ENCODE measurements around the gene HCFC1.
A peak's percentile ranks its signal among the peaks of the same experiment; 100 is the strongest.

Gene HCFC1

DNA sequence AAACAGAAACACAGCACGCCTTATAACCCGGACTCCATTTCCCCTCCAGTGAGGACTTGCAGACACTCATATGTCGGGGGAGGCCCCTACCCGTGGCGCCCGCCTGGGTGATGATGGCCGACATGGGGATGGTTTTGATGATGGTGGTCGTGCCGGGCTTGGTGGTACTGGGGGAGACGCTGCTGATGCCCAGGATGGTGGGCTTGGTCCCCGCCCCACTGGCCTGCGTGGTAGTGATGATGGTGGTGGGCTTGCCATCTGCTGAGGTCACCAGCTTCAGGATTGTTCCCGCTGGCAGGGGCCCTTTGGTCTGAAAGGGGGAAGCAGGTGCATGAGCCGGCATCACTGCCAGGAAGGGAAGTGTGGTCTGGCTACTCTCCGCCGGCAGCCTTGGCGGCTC lies 14.4 kb downstream of the HCFC1 start:
- DNase-seq, result no peak

DNA sequence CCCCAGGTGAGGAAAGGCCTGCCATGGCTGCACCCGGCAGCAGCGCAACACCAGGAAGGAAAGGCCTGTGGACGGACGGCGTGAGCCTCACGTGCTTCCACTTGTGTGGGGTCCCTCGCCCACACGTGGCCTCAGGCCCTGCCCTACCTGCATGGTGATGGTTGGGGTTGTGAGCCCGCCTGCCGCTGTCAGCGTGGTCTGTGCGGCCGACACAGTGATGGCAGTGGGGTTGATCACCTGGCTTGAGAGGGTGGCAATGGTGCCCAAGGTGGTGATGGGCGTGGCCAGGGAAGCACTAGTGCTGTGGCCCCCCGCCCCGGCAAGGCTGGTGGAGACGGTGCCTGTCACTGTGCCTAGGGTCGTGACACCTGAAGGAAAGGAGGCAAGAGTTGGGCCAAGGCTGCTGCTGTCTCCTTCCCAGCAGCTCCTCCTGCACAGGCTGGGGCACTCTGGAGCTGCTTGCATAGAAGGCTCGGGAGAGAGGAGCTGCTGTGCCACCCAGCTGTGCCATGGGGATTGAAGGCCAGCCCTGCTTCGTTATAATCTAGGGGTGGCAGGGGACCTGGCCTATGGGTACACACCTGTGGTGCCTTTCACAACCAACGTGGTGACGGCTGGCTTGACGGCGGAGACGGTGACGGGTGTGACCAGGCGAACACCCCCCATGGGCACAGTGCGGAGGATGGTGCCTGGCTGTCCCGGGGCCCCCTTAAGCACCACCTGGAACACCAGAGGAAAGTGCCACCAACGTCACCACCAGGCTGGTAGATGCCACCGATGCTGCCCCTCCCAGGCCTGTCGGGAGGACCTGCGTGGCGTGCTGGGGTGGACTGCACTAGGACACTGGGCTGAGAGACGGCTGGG lies 15.3 kb downstream of the HCFC1 start:
- no peak for DNase-seq

DNA sequence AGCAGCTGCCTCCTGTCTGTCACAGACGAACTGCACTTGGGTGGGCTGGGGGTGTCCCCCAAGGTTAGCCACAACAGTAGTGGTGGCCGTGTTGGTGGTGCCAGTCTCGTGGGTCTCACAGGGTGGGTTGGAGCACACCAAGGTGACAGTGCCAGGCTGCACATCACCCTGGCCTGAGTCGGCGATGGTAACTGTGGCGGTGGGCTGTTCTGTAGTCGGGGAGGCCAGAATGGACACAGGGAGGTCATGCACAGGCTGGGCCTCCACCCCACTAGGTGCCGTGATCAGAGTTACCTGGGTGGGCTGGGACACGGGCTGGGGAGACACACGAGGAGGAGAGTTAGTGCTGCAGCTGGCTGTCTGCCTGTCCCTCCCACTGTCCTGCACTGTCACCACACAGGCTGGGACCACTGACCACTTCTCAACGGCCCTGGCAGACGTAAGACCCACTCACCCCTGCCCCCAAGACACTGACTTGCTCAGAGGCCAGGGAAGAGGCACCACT lies 16.3 kb downstream of the HCFC1 start:
- no peak for DNase-seq

DNA sequence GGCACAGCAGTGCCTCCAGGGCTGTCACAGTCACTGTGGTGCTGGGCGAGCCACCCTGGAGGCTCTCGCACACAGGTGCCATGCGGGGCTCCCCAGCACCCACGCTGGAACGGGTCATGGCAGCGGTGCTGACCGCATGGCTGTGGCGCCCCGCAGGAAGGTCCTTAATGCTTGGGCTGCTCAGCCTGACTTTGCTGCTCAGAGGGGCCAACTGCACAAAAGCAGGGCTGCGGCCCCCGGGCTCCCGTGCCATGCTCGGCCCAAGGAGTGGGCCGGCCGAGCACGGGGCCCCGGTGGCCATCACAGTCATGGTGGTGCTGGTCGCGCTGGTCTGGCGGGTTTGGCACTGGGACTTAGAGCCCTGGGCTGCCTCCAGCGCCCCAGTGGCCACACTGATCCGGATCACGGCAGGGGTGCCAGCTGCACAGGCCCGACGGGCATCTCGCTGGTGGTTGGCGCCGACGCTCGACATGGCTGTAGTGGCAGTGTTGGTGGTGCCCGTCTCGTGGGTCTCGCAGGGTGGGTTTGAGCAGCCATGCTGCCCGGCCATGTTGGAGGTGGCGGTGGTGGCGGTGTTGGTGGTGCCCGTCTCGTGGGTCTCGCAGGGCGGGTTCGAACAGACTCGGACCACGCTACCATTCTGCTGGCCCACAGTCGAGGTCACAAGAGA lies 16.9 kb downstream of the HCFC1 start:
- no peak for DNase-seq

DNA sequence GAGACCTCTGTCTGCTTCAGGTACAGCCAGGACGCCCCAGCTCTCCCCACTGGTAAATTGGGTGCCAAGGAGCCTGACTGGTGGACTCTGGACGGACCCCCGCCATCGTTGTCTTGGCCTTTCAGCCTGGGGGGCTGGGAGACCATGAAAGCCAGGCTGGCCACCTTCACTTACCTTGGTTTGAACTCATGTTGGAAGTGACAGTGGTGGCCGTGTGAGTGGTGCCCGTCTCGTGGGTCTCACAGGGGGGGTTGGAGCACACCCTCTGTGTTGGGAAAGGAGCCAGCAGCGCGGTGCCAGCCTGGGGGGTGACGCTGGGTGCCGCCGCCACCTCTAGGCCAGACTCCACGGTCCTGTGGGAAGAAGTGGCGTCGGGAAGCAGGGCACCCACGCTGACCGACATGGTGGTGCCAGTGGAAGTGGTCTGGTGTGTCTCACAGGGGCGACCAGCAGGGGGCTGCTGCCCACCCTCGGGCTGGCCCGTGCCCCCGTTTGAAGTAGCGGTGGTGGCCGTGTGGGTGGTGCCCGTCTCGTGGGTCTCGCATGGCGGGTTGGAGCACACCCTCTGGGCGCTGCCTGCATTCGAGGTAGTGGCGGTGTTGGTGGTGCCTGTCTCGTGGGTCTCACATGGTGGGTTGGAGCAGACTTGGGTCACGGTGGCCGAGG lies 17.6 kb downstream of the HCFC1 start:
- DNase-seq, result no peak

DNA sequence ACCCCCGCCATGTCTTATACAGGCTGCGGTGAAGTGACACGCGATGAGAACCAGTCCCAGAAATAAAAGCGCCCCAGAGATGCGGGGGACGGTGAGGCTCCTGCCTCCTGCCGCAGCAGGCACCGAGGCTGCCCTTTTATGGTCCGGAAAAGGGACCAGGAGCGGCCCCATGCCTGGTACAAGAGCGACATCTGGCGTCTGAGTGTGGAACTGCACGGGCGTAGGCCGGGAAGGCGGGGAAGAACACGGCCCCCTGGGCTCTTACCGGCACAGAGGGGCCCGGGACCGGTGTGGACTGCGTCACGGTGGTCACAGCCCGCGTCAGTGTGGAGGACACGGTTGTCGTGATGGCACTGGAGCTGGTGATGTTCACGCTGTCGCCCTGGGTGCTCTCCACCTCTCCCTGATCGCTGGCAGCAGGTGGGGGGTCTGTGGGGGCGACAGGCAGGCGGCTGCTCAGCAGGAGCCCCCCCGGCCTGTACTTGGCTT lies 18.2 kb downstream of the HCFC1 start:
- peak; percentile 58 for DNase-seq

DNA sequence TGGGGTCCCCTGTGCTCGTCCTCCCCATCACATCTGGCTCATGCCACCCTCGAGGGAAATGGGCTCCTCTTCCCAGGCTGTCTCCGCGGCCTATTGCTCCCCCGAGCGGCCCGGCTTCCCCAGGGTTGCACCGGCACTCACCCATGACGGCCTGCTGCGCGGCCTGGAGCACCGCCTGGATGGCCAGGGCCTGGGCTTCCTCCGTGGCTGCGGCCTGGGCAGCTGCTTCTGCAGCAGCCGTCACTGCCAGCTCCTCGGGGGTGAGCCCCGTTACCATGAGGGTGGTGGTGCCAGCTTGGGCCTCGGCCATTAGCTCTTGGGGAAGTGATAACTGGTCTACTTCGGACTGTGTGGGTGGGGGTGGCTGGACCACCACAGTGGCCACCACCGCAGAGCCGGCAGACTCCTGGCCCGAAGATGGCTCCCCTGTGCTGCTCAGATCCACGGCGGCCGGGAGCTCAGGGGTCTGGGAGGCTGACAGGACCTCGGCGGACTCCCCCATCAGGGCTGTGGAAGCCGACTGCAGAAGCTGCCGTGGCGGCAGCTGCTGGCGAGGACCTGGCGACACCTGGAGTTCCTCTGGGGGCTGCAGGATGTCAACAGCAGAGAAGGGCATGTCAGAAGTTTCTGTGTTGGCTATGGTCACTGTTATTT lies 19.1 kb downstream of the HCFC1 start:
- no peak for DNase-seq

DNA sequence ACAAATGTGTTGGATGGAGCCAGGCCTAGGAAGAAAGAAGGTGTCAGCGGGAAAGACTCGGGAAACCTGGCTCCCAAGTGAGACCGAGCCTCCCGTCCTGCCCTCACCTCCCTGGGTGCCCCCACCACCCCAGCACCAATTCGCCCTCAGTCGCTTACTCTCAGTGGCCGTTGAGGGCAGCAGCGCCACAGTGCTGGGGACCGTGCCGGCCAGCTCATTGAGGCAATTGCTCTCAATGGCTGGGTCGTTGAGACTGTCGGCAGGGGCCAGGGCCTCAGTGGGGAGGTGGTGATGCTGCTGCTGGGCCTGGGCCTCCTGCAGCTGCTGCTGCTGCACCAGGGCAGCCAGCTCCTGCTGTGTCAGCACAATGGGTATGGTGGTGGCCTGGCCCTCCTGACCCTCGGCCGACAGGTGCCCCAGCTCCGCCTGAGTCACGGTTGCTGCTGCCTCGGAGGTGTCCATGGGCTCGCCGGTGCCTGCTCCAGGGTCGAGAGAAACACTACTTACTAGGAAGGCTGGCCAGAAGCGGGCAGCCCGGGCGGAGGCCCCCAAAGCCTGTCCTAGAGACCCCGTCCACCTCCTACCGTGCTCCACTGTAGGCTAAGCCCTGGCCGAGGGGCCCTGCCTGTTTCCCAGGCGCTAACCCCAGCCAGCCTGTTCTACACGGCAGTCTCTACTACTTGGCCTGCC lies 19.8 kb downstream of the HCFC1 start:
- no peak for DNase-seq

DNA sequence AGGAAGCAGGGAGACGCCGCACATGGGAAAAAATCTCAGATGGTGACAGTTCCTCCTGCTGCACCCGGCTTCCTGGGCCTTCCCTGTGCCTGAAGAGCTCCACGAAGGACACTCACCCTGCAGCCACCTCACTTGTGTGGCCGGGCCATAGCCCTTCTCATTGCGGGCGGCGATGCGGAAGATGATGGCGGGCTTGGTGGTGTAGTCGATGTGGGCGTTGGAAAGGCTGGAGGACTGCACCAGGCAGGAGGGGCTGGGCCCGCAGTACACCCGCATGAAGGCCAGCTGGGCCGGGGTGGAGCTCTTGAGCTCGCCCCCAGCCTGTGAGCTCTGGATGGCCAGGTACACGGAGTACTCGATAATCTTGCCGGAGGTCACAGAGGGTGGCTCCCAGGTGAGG lies 21.5 kb downstream of the HCFC1 start:
- no peak for DNase-seq

DNA sequence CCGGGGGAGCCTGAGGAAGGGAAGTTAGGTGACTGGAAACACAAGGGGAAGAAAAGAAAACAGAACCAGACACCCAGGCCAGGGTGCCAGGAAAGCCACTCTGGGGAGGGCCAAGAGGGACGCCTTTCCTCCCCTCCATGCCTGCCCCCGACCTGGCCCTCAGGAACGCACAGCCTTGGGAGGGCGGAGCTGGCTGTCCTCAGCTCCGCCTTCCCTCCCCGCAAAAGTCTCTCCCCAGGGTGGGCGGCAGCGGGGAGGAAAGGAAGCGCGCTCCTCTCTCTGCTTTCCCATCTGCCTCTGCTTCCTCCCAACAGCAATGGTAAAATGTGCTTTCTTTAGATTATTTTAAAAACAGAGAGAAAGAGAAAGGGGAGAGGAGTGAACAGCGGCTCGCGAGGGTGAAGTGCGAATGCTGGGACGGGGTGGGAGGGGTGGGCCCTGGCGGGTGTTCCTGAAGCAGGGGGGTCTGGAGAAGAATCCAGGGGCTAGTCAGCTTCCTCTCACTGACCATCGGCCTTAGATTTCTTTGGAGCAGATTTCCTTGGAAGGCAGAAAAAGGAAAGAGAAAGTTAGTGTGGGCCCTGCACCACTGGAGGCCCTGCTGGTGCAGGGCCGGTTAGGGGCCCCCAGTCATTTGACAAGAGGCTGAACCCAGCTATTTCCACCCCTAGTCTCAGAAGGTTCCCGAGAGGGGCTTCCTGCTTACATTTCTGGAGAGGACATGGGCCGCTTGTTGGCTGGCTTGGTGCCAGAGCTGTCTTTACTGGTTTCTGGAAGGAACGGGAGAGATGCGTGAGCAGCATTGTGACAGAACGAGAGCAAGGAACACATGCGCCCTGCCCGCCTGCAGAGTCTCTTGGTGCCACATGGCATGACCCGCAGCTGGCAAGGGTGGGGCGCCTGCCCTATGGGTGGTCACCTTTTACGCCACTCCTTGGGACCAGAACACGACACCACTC lies 22.5 kb downstream of the HCFC1 start:
- peak; percentile 21 for DNase-seq

DNA sequence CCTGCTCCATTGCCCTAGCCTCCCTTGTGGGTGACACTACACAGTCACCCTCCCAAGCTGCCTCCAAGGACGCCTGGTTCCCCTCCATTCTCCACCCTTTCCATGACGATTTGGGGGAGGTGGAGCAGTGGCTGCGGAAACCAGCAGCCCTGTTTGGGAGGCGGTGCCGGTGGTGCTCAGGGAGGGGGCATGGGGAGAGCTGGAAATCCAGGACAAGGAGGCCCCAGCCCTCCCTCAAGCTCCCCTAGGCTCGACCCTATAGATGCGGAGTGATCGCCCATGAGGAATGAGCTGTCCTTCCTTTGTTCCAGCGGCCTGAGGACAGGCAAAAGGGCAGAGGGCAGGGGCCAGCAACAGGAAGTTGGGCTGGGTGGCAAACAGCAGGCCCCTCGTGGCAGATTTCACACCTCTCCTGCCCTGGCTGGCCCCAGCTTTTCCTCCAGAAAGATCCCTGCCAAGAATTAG lies 23.6 kb downstream of the HCFC1 start:
- DNase-seq, result no peak

DNA sequence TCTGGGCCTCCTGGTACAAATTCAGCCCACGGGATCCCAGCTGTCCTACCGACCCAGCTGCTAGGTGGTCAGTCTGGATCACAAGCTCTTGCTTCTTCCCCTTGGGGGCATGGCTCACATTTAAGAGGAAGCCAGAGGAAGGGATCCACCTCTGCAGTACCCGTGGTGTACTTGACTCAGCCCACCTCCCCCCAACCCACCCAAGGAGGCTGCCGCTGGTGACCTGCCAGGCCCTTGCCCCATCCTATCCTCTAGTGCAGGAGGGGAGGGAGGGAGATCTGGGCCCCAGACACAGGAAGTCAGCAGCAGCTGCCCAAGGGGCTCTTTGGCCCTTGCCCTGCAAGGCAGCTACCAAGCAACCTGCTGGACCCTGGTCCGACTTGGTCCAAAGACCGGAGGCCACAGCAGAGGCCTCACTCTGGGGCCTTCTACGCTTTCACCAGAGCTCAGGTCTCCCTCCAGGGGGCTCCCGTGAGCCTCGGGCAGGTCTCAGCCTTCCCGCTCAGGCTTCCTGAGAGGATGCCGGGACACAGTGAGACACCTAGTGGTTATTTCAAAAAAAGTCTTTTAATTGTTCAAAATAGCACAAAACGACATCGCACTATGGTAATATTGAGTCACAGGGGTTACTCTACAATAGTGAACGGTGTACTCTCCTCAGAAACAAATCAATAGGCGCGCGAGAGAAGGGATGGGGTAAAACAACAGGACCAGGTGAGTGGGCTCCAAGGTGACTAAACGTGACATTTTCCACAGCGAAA lies 24.4 kb downstream of the HCFC1 start:
- peak; percentile 41 for DNase-seq

DNA sequence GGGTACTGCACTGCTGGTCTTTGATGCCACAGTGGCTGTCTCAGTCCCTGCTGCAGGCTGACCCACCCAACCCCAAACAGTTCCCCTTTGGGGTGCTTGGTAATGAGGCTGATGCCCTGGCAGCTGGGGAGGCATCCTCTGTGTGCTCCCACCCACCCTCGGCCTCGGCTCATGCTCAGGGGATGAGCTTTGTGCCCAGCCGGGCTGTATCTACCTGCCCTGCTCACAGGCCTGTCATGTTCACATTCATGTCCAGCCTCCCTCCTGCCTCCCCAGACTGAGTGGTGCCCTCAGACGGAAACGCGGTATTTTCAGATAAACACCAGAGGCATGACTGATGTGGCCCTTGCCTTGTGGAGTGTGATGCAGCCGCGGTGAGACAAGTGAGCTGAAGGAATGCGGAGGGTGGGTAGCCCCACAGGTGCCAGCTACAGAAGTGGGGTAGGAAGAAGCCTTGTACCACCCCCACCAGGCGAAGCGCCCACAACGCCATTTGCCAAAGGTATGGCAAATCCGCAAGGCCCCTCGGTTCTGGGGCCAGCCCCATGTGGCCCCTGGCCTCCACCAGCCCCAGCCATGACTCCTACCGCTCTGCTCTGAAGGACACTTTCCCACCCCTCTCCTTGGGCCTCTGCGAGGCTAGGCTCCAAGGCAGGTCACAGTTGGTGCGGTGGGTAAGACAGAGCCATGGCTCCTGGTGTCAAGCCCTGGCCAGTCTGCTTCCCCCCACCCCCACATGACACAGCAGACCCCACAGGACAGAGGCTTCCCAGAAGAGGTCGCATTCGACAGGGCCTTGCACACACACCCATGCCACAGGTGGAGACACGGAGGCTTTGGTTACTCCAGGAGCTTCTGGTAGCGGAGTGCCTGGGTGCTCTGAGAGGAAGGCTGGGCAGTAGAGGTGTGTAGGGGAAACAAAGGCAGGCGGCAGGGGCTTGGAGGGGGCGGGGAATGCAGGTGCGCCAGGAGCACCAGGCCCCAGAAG lies 25.4 kb downstream of the HCFC1 start:
- DNase-seq, result no peak

DNA sequence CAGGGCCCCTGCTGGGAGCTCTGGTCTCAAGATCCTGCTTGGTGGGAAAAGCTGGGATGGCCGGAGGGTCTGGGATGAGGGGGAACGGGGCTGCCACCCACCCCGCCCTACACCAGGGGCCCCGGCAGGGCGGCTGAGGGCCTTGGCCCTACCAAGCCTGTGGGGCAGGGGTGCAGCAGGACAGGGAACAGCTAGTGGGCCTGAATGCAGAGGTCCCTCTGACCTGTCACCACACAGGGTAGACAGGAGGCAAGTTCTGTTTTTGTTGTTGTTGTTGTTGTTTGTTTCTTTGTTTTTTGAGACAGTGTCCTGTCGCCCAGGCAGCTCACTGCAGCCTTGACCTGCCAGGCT lies 26.8 kb downstream of the HCFC1 start:
- no peak for DNase-seq

DNA sequence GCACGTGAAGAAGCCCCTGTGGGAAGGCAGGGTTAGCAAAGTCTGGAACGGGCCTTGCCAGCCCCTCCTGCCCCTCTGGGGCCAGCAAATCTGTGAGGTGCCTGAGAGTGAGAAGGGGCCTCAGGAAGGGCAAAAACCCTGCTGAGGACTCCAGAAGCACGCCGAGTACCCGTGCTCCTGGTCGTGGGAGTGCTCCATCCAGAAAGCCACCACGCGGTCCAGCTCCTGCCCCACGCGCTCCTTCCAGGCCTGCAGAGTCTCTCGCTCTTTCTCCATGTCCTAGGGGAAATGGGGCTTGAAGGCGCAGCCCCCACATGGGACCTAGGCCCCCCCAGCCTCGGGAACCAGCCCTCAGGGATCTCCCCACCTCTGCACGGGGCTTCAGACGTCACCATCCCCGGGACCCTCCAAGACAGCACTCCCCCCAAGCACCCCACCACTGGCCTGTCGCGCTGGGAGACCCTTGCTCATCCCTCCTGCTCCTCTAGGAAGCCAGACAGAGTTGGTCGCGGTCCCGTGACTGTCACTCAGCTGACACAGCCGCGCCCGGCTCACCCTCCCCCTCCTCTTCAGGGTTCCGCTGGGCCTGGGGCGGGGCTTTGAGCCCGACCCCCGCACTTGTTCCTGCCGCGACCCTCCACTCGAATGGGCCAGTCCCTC lies 27.3 kb downstream of the HCFC1 start, which contains the start of gene RENBP:
RENBP (minus strand) TSS at position 504 of the 660 bp plus-strand sequence; CDS start at position 471, 33 bp downstream.
- DNase-seq, result no peak

DNA sequence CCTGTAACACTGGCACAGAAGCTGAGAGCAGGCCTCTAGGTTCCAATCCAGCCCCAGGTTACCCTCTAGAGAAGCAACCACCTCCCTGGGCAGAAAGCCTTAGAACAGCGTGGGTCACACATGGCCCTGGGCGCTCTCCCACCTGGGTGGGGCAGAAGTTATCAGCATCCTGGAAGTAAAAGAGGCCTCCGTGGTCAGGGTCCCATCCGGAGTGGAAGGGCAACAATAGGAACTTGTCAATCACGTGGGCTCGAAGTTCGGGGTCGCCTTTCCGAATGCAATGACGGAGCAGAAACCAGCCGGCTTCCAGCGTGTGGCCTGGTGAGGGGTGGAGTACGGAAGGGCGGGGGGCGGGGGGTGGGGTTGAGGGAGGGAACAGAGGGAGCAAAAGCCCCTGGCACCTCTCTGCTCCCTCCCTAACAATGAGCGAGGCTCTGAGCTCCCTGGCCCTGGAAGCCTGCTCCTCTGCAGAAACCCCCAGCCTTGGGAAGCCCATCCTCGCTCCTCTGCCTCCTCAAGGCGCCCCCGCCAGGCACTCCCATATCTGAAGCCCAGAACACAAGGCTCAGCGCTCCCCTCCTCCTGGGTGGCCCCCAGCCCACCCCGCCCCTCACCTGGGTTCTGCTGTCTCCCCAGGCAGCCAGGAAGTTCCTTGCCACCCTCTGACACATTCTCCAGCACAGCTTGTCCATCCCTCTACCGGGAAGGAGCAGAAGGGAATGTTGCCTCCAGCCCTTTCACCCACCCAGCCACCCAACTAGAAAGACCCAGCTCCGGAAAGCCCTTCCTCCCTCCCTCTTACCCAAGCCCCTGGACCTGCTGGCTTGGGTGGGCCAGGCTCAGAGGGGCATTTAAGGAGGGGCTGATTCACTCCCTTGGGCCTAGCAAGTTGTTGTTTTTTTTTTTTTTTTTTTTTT lies 30.0 kb downstream of the HCFC1 start:
- DNase-seq, result no peak

DNA sequence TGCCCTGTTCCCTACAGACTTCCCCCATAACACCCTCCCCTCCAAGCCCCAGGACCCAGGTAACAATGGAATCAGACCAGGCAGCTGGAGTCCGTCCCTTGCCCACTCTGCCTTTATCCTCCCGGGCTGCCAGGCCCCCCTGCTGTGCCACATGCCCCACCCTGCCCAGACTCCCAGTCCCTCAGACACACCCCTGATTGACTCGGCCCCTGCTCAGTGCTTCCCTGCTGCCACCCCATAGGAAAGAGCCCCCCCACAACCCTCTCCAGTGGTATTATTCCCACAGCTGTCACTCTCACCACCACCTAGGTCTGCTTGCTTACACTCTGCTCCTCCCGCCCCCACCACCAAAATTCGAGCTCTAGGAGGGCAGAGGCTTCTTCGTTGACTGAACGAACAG lies 32.0 kb downstream of the HCFC1 start:
- no peak for DNase-seq
